ENCODE measurements around the gene BABAM2.

Gene BABAM2

DNA sequence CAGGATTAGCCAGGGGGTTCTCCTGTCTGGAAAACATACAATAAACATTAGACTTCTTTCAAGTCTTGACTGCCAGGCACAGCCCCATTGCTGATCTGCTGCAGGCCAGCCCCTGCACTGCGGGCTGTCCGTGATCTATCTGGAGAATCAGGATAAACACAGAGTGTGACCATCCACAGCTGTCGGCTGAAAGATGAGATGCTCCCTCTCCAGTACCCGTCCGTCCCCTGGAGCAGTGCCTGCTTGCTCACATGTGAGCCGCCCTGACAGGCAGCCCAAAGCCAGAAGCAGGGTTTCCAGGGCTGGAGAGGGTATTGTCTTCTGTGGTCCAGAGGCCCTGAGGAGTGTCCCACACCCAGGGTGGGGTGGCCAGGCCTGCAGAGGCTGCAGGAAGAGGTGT lies 456.1 kb downstream of the BABAM2 start:
- DNase-seq (ENCODE audit: low spot score), result no peak

DNA sequence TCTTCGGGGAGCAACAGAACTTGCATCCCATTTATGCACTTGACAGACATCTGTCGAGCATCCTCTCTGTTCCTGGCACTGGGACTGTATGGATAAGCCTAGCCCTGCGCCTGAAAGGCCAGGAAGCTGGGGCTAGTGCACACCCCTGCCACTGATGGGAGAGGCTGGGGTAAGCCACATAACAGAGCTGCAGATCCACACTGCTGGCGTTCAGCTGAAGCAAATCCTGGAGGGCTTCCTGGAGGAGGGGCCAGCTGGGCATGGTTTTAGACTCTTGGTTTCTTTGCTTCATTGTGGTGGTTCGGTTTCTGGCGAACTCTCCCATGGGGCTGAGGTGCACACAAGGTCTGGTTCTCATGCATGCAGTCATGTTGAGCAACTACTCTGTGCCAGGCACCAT lies 456.7 kb downstream of the BABAM2 start:
- no peak for DNase-seq (ENCODE audit: low spot score)

DNA sequence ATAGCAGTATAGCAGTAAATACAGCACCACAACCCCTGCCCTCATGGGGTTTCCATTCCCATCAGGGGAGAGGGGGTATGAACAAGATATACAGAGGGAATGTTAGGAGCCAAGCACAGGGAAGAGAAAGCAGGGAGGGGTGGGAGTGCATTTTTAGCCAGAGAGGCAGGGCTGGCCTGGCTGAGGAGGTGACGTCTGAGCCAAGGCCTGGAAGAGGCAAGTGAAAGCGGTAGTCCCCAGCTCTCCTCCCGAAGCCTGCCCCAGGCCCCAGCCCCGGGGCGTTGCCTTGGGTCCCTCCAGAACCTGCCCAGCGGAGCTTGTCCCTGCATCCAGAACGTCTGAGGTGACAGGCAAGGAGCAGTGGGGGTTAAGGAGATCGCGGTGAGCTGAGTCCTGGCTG lies 457.1 kb downstream of the BABAM2 start:
- no peak for DNase-seq (ENCODE audit: low spot score)

DNA sequence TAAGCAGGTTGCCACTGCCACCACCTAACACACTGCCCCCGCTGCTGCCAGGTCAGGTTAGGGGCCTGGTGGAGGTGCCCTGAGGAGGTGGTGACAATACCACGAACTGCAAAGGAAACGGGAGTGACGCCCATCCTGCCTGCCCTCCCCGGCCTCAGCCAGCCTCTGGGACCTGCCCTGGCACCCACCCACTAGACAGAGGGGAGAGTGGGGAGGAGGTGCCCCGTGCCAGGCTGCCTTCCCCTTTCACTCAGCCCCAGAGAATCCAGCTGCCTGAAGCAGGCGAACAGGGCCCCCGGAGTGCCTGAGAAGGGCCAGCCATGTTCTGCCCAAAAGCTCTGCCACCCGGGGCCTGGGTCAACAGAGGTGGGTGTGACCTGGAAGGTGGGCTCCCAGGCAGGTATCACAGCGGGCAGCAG lies 457.6 kb downstream of the BABAM2 start:
- DNase-seq (ENCODE audit: low spot score), result no peak

DNA sequence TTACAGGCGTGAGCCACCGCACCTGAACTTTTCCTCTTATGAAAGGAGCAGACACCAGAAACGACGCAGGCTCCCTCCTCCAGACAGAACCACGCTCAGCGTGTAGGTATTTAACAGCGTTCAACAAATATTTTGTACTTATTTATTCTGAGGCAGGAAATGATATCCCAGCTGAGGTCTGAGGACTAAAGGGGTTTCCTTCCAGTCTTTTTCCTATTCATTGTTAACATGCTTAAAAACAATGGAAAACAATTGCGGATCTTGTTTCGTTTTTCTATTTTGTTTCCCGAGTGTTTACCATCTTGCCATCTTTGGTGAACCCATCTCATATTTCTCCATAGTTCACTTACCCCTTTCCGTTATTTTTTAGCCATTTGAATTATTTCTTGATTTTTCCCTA lies 458.4 kb downstream of the BABAM2 start:
- DNase-seq (ENCODE audit: low spot score), result no peak

DNA sequence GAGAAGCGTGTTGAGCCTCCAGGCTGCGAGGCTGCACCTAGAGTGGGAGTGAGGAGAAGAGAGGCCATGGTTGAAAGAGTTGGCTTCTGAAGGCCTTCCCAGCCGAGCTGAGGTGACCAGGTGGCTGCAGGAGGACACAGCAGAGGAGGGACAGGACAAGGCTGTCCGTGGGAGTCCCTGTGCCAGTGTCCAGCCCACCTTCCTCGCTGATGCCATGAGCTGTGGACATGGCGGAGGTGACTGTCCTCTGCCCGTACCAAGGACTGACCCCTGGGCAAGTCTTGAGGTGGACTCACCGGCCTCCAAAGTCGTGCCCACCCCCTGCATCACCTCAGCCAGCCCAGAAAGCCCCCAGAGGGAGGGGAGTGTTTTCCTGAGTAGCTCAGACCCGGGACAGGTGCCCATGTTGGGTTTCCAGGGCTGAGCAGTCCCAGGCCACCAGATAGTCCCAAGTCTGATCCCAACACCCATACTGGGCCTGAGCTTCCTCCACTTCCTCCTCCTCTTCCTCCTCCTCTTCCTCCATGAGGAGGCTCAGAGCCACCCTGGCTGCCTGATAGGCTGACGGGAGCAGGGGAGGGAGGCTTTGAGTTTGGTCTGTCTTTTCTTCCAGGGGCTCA lies 459.1 kb downstream of the BABAM2 start:
- no peak for DNase-seq (ENCODE audit: low spot score)

DNA sequence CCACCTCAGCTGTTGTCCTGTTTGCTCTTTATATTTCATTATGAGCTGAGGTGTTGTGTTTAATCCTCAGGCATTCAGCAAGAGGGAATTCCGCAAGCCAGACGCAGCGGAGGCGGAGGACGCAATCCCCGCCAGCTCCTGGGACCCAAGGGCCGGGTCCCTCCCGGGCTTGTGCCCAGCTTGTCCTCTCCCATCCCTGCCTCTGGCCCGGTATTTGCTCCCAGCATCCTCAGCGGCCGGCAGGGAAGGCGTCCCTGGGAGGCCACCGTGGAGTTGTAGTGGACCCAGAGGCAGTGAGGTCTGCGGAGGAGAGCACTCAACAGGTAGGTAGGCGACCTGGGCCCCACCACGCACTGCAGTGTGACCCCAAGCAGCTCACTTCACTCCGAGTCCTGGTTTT lies 459.7 kb downstream of the BABAM2 start:
- no peak for DNase-seq (ENCODE audit: low spot score)

DNA sequence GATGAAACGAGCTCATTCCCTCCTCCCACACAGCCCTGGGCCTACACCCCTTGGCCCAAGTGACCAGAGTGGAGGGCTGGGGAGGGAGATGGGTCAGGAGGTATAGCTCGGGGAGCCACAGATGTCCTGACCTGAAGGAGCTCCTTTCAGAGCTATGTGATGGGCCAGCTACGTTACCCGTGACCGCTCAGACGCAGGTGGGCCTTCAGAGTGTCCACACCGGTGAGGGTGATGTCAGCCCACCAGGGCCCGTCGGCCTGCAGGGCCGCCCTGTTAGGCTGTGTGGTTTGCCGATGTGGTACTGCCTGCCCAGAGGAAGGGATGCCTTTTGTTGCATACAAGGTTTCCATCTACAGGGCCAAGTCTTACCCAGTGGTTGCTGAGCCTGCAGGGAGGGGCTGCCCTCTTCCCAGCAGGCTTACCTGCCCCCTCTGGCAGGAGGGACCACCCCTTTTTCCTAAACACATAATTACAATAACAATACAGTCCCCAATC lies 460.3 kb downstream of the BABAM2 start:
- no peak for DNase-seq (ENCODE audit: low spot score)

DNA sequence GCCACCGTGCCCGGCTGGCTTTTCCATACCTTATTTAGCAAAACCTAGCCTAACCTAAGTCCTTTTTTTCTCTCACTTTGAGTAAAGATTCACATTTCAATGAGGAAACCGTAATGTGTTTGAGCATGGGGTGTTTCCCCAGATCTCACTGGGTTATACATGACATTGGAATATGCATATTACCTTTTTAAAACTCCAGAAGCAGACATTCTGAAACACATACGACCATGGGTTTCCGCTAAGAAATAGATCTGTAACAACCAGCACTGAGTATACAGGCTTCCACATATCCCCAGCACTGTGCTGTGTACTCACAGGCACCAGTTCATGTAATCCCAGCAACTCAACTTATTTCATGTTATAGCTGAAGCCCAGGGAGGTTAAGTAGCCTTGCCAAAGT lies 461.1 kb downstream of the BABAM2 start:
- no peak for DNase-seq (ENCODE audit: low spot score)

DNA sequence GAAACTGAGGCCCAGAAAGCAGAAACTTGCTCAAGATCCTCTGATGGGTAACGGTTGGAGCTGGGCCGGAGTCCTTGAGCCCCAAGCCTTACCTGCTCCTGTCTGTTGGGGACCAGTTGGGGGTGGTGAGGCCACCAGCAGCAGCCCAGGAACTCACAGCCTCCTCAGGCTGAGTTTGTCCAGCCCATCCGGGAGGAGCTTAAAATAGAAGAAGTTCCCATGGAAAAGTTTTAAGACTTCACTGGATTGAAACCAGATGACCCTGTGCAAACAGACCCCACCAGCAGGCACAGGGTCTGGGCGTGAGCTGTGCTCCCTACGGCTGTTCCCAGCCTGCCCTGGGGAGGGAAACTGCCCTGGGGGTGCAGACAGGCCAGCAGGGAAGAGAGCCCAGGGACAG lies 461.6 kb downstream of the BABAM2 start:
- no peak for DNase-seq (ENCODE audit: low spot score)

DNA sequence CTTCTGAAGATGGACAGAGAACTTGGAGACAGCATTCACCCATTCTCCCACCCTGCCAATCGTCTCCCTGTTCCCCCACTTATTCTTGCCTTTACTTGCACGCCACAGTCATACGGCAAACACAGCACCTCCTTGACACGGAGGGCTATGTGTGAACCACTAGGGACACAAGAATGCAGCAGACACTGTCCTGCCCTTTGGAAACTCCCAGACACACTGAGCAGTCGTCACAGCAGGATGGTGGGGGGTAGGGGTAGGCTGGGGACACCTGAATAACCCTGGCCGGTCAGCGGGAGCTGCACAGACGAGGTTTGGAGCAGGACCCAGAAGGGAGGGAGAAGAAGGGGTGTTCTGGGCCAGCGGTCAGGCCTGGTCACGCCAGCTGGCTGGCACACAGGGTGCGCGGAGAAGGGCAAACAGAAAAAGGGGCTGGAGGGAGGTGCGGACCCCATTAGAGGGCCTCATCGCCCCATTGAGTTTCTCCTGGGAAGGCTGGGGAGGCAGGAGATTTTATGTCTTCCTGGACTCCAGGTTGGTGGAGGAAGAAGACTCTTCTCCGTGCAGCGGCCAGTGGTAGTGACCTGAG lies 462.2 kb downstream of the BABAM2 start:
- no peak for DNase-seq (ENCODE audit: low spot score)

DNA sequence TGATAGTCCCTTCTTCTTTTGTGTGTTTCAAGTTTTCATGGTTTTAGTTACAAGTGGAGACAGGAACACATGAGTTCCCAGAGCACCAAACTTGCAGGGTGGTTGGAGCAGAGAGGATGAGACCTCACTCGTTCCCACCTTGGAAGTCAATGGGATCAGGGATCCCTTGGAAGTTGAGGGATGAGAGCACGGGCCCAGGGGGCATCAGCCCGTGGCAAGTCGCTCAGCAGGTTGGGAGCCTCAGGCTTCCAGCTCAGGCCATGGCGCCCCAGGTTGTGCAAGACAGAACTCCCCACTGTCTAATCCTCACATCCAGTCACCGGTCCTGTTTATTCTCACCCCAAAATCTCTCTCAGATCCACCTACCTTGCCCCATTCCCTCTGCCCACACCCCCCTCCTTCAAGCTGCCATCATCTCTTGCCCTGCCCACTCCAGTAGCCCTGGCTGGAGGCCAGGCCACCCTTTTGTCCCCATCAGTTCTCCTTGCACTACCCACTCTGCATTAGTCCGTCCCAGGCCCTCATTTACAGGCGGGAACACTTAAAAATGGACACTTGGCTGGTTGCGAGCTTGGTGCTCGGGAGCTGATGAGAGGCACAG lies 464.5 kb downstream of the BABAM2 start:
- DNase-seq (ENCODE audit: low spot score), result no peak

DNA sequence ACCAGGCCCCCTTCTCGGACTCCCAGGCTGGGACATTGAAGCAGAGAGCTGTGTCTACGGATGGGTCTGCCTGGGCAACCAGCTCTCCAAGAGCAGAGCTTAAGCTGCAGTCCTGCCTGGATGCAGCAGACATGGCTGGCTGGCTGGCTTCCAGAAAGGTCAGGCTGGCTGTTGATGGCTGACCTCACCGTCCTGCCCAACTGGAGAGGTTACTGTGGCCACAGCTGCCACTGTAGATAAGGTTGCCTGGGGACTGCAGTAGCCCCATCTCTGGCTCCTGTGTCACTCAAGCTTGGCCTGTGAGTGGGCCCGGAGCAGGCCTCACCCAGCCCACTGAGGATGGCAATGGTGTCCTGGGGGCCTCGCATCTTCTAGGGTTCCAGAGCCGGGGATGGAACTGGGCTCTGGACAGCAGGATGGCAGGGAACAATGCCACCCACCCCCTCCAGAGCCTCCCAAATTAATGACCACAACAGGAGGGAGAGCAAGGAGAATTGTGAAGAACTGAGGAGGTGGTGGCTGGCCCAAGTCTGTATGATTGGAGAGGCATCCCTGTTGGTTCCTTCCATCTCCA lies 465.1 kb downstream of the BABAM2 start:
- no peak for DNase-seq (ENCODE audit: low spot score)

DNA sequence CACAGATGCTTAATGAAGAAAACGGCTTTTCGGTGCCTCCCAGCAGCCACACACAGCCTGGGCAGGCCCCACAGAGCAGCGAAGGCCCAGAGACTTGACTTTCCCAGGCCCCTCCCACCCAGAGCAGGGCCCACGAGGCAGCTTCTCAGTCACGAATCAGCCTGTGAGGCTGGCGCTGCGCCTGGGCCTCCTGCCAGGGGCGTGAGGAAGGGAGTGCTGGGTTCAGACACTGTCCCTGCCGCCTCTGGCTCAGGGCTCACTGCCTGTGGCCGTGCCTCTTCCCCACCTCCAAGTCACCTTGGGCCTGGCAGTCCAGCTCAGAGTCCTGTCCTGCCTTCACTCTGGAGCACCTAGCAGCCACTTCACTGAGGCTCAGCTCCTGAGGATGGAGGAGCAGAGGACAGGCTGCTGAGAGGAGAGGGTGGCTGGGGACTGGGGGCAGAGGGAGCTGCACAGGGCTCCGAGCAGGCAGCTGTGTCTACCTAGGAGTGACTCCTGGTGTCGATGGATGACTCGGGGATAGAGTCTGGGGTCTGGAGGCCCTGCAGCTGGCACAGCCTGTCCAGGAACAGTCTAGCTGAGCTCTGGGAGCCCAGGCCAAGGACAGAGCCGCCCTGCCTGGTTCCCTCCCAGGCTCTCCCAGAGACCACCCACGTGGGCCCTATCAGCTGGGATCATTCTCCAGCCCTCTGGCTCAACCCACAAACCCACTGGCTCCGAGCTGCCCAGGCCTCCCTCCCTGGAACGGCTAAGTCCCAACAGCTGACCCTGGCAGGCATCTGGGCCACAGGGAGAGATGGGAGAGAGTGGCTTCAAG lies 465.8 kb downstream of the BABAM2 start:
- peak; percentile 51 for DNase-seq (ENCODE audit: low spot score)

DNA sequence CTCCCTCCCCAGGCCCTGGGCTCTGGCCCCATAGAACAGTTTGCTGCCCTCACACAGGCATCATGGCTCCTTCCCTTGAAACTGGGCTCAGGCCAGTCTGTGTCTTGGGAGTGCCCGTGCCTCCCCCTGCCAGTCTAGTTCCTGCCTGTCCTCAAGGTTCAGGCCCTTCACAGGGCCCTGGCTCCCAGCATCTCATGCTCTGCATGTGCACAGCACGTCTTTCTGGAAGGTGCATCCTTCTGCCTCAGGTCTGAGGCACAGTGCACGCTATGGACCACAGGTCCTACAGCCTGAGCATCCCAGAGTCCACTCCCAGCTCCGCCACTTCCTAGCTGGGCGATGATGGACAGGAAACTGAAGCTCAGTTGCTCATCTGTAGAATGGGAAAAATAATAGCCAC lies 466.5 kb downstream of the BABAM2 start:
- no peak for DNase-seq (ENCODE audit: low spot score)

DNA sequence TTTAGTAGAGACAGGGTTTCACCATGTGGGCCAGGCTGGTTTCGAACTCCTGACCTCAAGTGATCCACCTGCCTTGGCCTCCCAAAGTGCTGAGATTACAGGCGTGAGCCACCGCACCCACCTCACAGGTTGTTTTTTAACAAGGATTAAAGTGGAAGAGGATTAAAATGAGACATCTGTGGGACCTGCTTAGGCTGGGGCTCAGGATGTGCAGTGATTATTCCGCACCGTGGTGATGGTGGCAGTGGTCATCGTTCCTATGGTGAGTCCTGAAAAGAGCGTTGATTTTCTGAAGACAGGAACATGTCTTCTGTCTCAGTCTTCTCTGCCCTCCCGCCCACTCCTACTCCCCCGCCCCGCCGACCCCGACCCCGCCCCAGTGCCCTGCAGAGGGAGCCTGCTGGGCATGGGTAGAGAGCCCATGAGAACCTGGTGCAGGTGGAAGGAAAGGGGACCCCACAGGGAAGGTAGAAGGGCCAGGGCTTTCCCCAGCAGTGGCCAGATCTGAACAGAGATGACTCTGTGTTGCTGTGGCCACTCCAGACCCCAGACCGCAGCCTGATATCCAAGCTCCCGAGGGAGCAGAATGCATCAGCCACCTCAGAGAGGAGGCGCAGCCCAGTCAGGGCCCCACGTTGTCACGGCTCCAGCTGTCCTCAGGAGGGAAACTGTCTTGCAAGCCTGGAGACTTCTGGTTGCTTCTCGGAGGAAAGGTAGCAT lies 467.6 kb downstream of the BABAM2 start:
- no peak for DNase-seq (ENCODE audit: low spot score)

DNA sequence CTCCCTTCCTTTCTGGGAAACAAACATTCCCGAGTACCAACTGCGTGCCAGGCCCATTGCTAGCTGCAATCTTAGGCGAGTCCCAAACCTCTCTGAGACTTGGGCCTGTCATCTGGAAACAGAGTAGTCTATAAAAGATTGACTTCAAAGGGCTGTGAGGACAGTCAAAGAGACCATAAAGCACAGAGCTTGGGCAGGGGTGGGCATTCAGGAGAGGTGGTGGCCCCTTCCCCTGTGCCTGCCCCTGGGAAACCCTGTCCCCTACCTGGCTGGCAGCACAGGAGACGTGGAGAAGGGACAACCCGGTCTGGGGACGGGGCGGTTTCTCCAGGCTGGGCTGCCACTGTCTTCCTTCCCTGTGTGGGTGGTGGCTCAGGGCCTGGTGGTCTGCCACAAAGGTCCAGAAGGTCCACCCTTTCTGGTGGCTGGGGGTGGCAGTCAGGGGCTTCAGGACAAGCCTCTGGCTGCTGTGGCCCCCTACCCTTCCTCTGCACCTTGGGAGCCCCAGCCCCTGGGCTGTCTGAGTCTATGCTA lies 468.2 kb downstream of the BABAM2 start:
- DNase-seq (ENCODE audit: low spot score), result no peak

DNA sequence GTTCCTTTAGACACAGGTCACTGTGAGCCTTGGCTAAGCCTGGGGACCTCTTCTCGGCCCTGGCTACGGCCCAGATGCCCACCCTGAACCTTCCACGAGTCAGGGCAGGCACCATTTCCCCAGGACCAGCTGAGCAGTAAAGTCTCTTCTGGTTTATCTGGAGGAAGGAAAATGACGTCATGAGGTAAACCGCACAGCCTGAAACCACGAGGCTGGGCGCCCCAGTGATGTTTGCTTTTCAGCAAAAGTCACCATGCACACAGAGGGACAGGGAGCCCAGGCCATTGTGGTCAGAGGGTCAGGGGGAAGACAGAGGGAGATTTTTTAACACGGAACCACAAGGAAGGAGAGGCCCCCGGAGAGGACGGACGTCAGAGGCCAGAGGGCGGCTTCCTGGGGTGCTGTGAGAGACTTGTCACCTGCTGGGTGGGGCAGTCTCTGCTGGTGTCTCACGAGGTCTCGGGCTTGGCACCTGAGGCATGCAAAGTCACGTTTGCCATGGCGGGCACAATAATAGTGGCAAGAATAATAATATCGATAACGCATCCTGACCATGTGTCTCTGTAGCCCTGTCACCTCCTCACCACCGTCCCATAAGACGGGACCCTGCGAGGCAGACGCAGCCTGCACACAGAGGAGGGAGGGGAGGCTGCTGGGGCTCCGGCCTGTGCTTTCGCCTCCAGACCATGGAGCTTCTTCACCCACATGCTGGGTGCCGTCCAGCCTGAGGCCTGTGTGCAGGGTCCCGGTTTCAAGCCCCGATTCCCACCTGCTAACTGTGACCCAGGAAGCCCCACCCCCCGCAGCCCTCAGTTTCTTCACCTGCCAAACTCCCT lies 468.9 kb downstream of the BABAM2 start:
- DNase-seq (ENCODE audit: low spot score), result no peak

DNA sequence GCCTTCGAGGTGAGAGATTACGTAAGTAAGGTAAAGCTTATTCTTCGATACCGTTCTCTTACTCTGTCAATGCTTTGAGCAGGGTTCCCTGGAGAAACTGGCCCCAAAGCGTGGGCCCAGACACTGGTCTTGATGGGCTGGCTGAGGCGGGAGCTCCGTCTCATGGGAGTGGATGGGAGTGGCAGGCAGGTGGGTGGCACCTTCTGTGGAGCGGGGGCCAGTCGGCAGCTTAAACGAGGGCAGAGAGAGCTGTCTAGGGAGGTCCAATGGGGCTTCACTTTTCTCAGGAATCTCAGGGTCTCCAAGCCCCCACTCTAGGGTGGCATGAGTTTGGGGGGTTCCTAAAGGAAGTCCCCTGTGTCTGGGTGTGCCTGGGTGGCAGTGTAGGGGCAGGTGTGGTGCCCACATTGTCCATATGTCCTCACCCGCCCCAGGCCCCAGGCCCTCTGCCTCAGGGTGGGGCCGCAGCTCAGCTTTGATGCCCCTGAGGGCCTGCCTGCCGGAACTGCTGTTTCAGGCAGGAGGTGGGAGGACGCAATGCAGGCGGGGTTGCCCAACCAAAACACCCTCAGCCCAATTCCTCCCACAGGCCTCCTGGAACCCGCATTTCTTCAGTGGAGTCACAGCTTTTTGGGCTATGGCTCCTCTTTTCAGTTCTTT lies 469.7 kb downstream of the BABAM2 start:
- no peak for DNase-seq (ENCODE audit: low spot score)

DNA sequence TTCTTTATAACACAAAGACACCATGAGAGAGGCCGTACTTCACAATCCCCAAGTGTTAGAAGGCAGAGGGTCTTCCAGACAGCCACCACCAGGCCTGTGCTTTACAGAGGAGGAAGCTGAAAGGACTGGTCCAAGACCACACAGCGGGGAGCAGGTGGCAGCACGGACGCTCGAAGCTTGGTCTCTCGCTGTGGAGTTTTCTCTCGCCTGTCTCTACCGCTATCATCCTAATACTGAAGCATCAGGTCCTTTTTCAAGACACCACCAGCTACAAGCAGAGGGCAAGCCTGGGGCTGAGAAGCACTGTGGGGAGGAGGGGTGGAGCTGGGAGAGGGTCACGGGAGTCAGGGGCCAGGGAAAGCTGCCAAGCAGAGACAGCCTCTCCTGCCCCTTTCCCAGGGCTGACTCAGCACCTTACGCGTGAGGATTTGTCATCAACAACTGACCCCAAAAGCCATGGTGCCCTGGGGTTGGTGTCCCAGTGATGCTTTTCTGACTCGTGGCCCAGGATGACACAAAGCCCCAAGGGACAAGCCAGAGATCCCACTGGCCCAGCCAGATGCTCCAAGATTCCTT lies 470.3 kb downstream of the BABAM2 start:
- DNase-seq (ENCODE audit: low spot score), result no peak

Measured in D341Med (cell line).